PC-3 (cell line): ENCODE results near the gene RNF157. TPM values are rescaled to one million over a fixed set of nuclear protein-coding genes. Genes with fewer than 3 reads are reported as not detected.

Source experiments
- ATAC-seq: fragments of 200-7000 bp; cut with Tn5 transposase; 2 replicates; pipeline ENCODE4 v1.9.1; 2020; ENCODE audit warnings: mild to moderate bottlenecking, moderate library complexity
- BruUV-seq: library from RNA; stranded (reverse); fragments of 400-500 nt; replicated peaks from 2 replicates; lab custom pipeline; 2021; lab: Mats Ljungman, UMichigan
- CTCF ChIA-PET: fragments of 300-600 bp; sonication (Branson Sonifier 250); formaldehyde crosslinking; loops from one replicate; lab custom pipeline; 2022; ENCODE audit warnings: antibody characterized with exemption; lab: Charles Lee
- POLR2A ChIA-PET: fragments of 300-600 bp; sonication (Branson Sonifier 250); formaldehyde crosslinking; loops from one replicate; lab custom pipeline; 2022; ENCODE audit warnings: antibody characterized with exemption; ENCODE audit not compliant: unreplicated experiment; lab: Charles Lee
- DNase-seq: peaks from one replicate; pipeline ENCODE4 v3.0.0-alpha.2; 2015
- H2AFZ ChIP-seq: fragments of 300-600 bp; sonication (generic); 2 replicates; pipeline ENCODE4 v1.6.0; 2016; ENCODE audit warnings: antibody characterized with exemption, low read length
- H3F3A ChIP-seq: fragments of 300-600 bp; sonication (generic); one replicate; pipeline ENCODE4 v1.6.0; 2017; ENCODE audit warnings: antibody characterized with exemption, low read length, control low read depth, mild to moderate bottlenecking; ENCODE audit not compliant: unreplicated experiment
- H3K27ac ChIP-seq: fragments of 300-600 bp; sonication (generic); 2 replicates; pipeline ENCODE4 v1.5.1; 2016; ENCODE audit warnings: mild to moderate bottlenecking, low read length
- H3K27me3 ChIP-seq: fragments of 300-600 bp; sonication (generic); 2 replicates; pipeline ENCODE4 v1.6.1; 2016; ENCODE audit warnings: low read length, mixed read lengths
- H3K36me3 ChIP-seq: fragments of 300-600 bp; sonication (generic); 2 replicates; pipeline ENCODE4 v1.6.1; 2016; ENCODE audit warnings: low read depth, mixed run types, low read length, mixed read lengths
- H3K4me1 ChIP-seq: fragments of 300-600 bp; sonication (generic); 2 replicates; pipeline ENCODE4 v1.5.1; 2016; ENCODE audit warnings: low read length; ENCODE audit not compliant: insufficient read depth
- H3K4me2 ChIP-seq: fragments of 300-600 bp; sonication (generic); 2 replicates; pipeline ENCODE4 v1.6.0; 2016; ENCODE audit warnings: low read length
- H3K4me3 ChIP-seq: fragments of 300-600 bp; sonication (generic); 2 replicates; pipeline ENCODE4 v1.5.1; 2016; ENCODE audit warnings: mild to moderate bottlenecking, low read length, mixed read lengths
- H3K79me2 ChIP-seq: fragments of 300-600 bp; sonication (generic); 2 replicates; pipeline ENCODE4 v1.6.1; 2017; ENCODE audit warnings: low read length, mixed read lengths
- H3K9ac ChIP-seq: fragments of 300-600 bp; sonication (generic); 2 replicates; pipeline ENCODE4 v1.6.0; 2016; ENCODE audit warnings: mild to moderate bottlenecking, low read length
- H3K9me2 ChIP-seq: fragments of 300-600 bp; sonication (generic); replicated peaks from 2 replicates; pipeline ENCODE4 v1.6.1; 2016; ENCODE audit warnings: mixed run types, low read length, mixed read lengths
- H3K9me3 ChIP-seq: fragments of 300-600 bp; sonication (generic); 2 replicates; pipeline ENCODE4 v1.6.1; 2016; ENCODE audit warnings: low read length, mixed read lengths
- H4K20me1 ChIP-seq: fragments of 300-600 bp; sonication (generic); 2 replicates; pipeline ENCODE4 v1.6.1; 2016; ENCODE audit warnings: low read length, mixed read lengths
- CTCF ChIP-seq: fragments of 300-600 bp; sonication (generic); conservative IDR thresholded peaks from 2 replicates; pipeline ENCODE4 v1.5.1; 2017; ENCODE audit warnings: antibody characterized with exemption, low read depth, mild to moderate bottlenecking, low read length
- EZH2 ChIP-seq: fragments of 300-600 bp; sonication (generic); IDR thresholded peaks from one replicate; pipeline ENCODE4 v1.6.1; 2017; ENCODE audit warnings: antibody characterized with exemption, mild to moderate bottlenecking, low read length; ENCODE audit not compliant: unreplicated experiment
- EZH2phosphoT487 ChIP-seq: fragments of 300-600 bp; sonication (generic); IDR thresholded peaks from 2 replicates; pipeline ENCODE4 v1.6.1; 2018; ENCODE audit warnings: mild to moderate bottlenecking, antibody characterized with exemption, low read length, borderline replicate concordance
- intact Hi-C: fragments of 100-400 bp; cut with micrococcal nuclease; formaldehyde crosslinking; loops from 2 replicates; pipeline ENCODE4 v1.9.0; 2023
- total RNA-seq: library from RNA; depleted of rRNA; stranded (reverse); fragments of >200 nt; gene quantifications from 2 replicates; pipeline ENCODE4 v1.2.3, GENCODE V29; 2014

The RNF157 gene
- total RNA-seq, 1 experiment from 2014 or later, result 7.4 TPM

GRCh38 chr17:76166168-76166567 is 74.1 kb downstream of the RNF157 start:
- Histone ChIP-seq H2AFZ (no peak overlapping the region), H3K9ac (no peak overlapping the region), H3F3A (no peaks in the 10 kb centered on the region), H3K4me2 (no peak overlapping the region), H3K9me2 (no peaks in the 10 kb centered on the region), H3K4me3 (no peak overlapping the region), H3K27me3 (no peaks in the 10 kb centered on the region), H3K79me2 (no peaks in the 10 kb centered on the region), H3K27ac (no peak overlapping the region), H3K36me3 (no peaks in the 10 kb centered on the region), H4K20me1 (no peaks in the 10 kb centered on the region), H3K4me1 (no peaks in the 10 kb centered on the region), H3K9me3 (no peaks in the 10 kb centered on the region)
- DNase-seq (no peak), ATAC-seq (no peak)
- ChIA-PET CTCF (no interaction called here), POLR2A (no interaction called here)
- TF ChIP-seq EZH2, result no peak
- TF ChIP-seq EZH2phosphoT487, result no peak
- no peak for TF ChIP-seq CTCF
- no TSS peak for BruUV-seq
- intact Hi-C loops, result no loop called here

GRCh38 chr17:76164331-76164730 is 76.0 kb downstream of the RNF157 start:
- no peaks in the 10 kb centered on the region for H3K9me2 ChIP-seq
- H2AFZ ChIP-seq, result no peak overlapping the region
- no peaks in the 10 kb centered on the region for H3K27me3 ChIP-seq
- H4K20me1 ChIP-seq, result no peaks in the 10 kb centered on the region
- POLR2A ChIA-PET, result no interaction called here
- H3K4me3 ChIP-seq, result no peak overlapping the region
- DNase-seq, result no peak
- no peak for TF ChIP-seq EZH2
- TF ChIP-seq CTCF, result no peak
- TF ChIP-seq EZH2phosphoT487, result no peak
- no peaks in the 10 kb centered on the region for H3K36me3 ChIP-seq
- no TSS peak for BruUV-seq
- CTCF ChIA-PET, result no interaction called here
- H3F3A ChIP-seq, result no peaks in the 10 kb centered on the region
- intact Hi-C loops, result no loop called here
- no peak overlapping the region for H3K9ac ChIP-seq
- H3K27ac ChIP-seq, result no peak overlapping the region
- no peak for ATAC-seq
- no peak overlapping the region for H3K4me2 ChIP-seq
- no peaks in the 10 kb centered on the region for H3K9me3 ChIP-seq
- H3K4me1 ChIP-seq, result no peaks in the 10 kb centered on the region
- H3K79me2 ChIP-seq, result no peaks in the 10 kb centered on the region

- TF ChIP-seq EZH2, result no peak
- TF ChIP-seq CTCF, result no peak
- no peak for TF ChIP-seq EZH2phosphoT487
- Histone ChIP-seq H3F3A (no peaks in the 10 kb centered on the region), H3K79me2 (no peaks in the 10 kb centered on the region), H3K36me3 (no peaks in the 10 kb centered on the region), H3K9ac (no peak overlapping the region), H3K4me3 (no peak overlapping the region), H3K9me2 (no peaks in the 10 kb centered on the region), H3K27ac (no peak overlapping the region), H3K9me3 (no peaks in the 10 kb centered on the region), H3K4me2 (no peak overlapping the region), H3K27me3 (no peaks in the 10 kb centered on the region), H2AFZ (no peak overlapping the region), H4K20me1 (no peaks in the 10 kb centered on the region), H3K4me1 (no peaks in the 10 kb centered on the region)
- CTCF ChIA-PET, result no interaction called here
- intact Hi-C loops, result no loop called here
- no peak for ATAC-seq
- POLR2A ChIA-PET, result no interaction called here
- DNase-seq, result no peak
- BruUV-seq, result no TSS peak
Observed at GRCh38 chr17:76163919-76164318, 76.4 kb downstream of the RNF157 start.
